Small intestine (tissue), 7 donors: Measurements from ENCODE around the gene COL4A2. TPM values are rescaled to one million over a fixed set of nuclear protein-coding genes. Genes with fewer than 3 reads are reported as not detected.
A peak's percentile ranks its signal among the peaks of the same experiment; 100 is the strongest.

ENCODE experiments used
- DNase-seq, 2 donors: peaks; one replicate each; pipeline versions ENCODE4 v3.0.0 to v3.0.0-alpha.2; 2013
- FAIRE-seq: peaks from 2 replicates; lab custom pipeline; 2012; peaks lifted over from hg19 to GRCh38; lab: Jason Lieb, UNC
- H3K27ac ChIP-seq, 3 donors: one replicate each; pipeline ENCODE4 v1.5.1; 2013; ENCODE audit warnings: low read length in 2 of 3, mild to moderate bottlenecking in 2 of 3, control low read depth in 1 of 3, inconsistent platforms in 1 of 3, low read depth in 1 of 3, moderate library complexity in 1 of 3
- H3K27me3 ChIP-seq, 3 donors: one replicate each; pipeline ENCODE4 v1.6.1; 2013; ENCODE audit warnings: low read length in 3 of 3, inconsistent platforms in 1 of 3; ENCODE audit not compliant: control insufficient read depth in 3 of 3, insufficient read depth in 3 of 3
- H3K36me3 ChIP-seq, 3 donors: one replicate each; pipeline ENCODE4 v1.6.1; 2013; ENCODE audit warnings: low read length in 3 of 3, inconsistent platforms in 1 of 3, low read depth in 1 of 3, mild to moderate bottlenecking in 1 of 3, moderate library complexity in 1 of 3; ENCODE audit not compliant: control insufficient read depth in 3 of 3, insufficient read depth in 2 of 3
- H3K4me1 ChIP-seq, 3 donors: one replicate each; pipeline ENCODE4 v1.6.1; 2013; ENCODE audit warnings: low read length in 2 of 3, inconsistent platforms in 1 of 3, low read depth in 1 of 3, mild to moderate bottlenecking in 1 of 3, moderate library complexity in 1 of 3; ENCODE audit not compliant: control insufficient read depth in 3 of 3, insufficient read depth in 2 of 3
- H3K4me3 ChIP-seq, 3 donors: one replicate each; pipeline ENCODE4 v1.5.1; 2013; ENCODE audit warnings: low read length in 3 of 3, control low read depth in 1 of 3, inconsistent platforms in 1 of 3, low read depth in 1 of 3, mild to moderate bottlenecking in 1 of 3, moderate library complexity in 1 of 3
- H3K9me3 ChIP-seq, 2 donors: one replicate each; pipeline ENCODE4 v1.6.1; 2013; ENCODE audit warnings: low read depth in 1 of 2, low read length in 1 of 2; ENCODE audit not compliant: control insufficient read depth in 2 of 2, insufficient read depth in 1 of 2
- WGBS, 3 donors: extraction: QIAGEN DNeasy Blood & Tissue Kit; methylation state at CpG; one replicate each; pipeline ENCODE4 v1.1.7; 2013; 5-methylcytosine and 5-hydroxymethylcytosine counted together
- polyA plus RNA-seq, 4 donors: library from polyadenylated mRNA; stranded (reverse) in 3 of 4; unstranded in 1 of 4; fragments of 200-250 nt in 3 of 4; fragments of 120-200 nt in 1 of 4; gene quantifications; one replicate each; pipeline versions ENCODE4 v1.2.1 to v1.2.3, GENCODE V29; 2013
- donor health status: healthy with polysubstance abuse.
- donor health status: control.
- donor health status: control.
- donor health status: Bipolar disorder and iron deficiency.
- donor health status: healthy.

The COL4A2 gene
- polyA plus RNA-seq, 4 donors: 42.3 to 120 (median 64.6) TPM

GRCh38 chr13:110552767-110553166 is 245.7 kb downstream of the COL4A2 start:
- no peak for FAIRE-seq
- no peak for DNase-seq
- Histone ChIP-seq H3K4me1 (peaks cover 3 to 34% (median 6%) of the 10 kb centered on the region in 3 donors), H3K27ac (no peak overlapping the region), H3K9me3 (peaks cover 0 to 4% of the 10 kb centered on the region in 2 donors), H3K27me3 (no peaks in the 10 kb centered on the region), H3K4me3 (no peak overlapping the region), H3K36me3 (peaks cover 0 to 51% (median 4%) of the 10 kb centered on the region in 3 donors)
- WGBS, 3 donors: 93 to 96% (median 94%) methylated on average over 9 of the region's 9 CpGs

GRCh38 chr13:110553417-110553816 is 246.3 kb downstream of the COL4A2 start:
- H3K27ac ChIP-seq: no peak overlapping the region
- H3K36me3 ChIP-seq: peaks cover 0 to 55% (median 4%) of the 10 kb centered on the region in 3 donors
- FAIRE-seq: no peak
- H3K9me3 ChIP-seq: peaks cover 0 to 4% of the 10 kb centered on the region in 2 donors
- WGBS, 3 donors: 70 to 74% (median 73%) methylated on average over 4 of the region's 4 CpGs
- no peak overlapping the region for H3K4me3 ChIP-seq
- no peak for DNase-seq
- H3K4me1 ChIP-seq: peaks cover 3 to 34% (median 6%) of the 10 kb centered on the region in 3 donors
- no peaks in the 10 kb centered on the region for H3K27me3 ChIP-seq

GRCh38 chr13:110554227-110554836 is 247.2 kb downstream of the COL4A2 start:
- Histone ChIP-seq H3K27me3 (no peaks in the 10 kb centered on the region), H3K4me1 (peaks cover 3 to 35% (median 9%) of the 10 kb centered on the region in 3 donors), H3K27ac (no peak overlapping the region), H3K4me3 (no peak overlapping the region), H3K9me3 (peaks cover 0 to 4% of the 10 kb centered on the region in 2 donors), H3K36me3 (peaks cover 0 to 54% (median 4%) of the 10 kb centered on the region in 3 donors)
- FAIRE-seq: no peak
- 54 to 77% (median 77%) methylated on average over 8 of the region's 8 CpGs for WGBS, 3 donors
- no peak for DNase-seq

GRCh38 chr13:110554946-110555345 is 247.9 kb downstream of the COL4A2 start:
- Histone ChIP-seq H3K36me3 (peaks cover 0 to 52% (median 4%) of the 10 kb centered on the region in 3 donors), H3K4me3 (no peak overlapping the region), H3K27me3 (no peaks in the 10 kb centered on the region), H3K9me3 (peaks cover 0 to 4% of the 10 kb centered on the region in 2 donors), H3K27ac (peak overlapping the region in 2 of 3 donors; percentile 74 to 86), H3K4me1 (peaks cover 3 to 37% (median 9%) of the 10 kb centered on the region in 3 donors)
- DNase-seq (no peak), FAIRE-seq (no peak)
- WGBS, 3 donors: 77 to 87% (median 77%) methylated on average over 15 of the region's 16 CpGs

GRCh38 chr13:110555601-110556223 is 248.6 kb downstream of the COL4A2 start:
- 36 to 69% (median 57%) methylated on average over 16 of the region's 16 CpGs for WGBS, 3 donors
- peaks cover 3 to 37% (median 9%) of the 10 kb centered on the region in 3 donors for H3K4me1 ChIP-seq
- H3K9me3 ChIP-seq: peaks cover 0 to 4% of the 10 kb centered on the region in 2 donors
- peaks cover 0 to 48% (median 4%) of the 10 kb centered on the region in 3 donors for H3K36me3 ChIP-seq
- no peaks in the 10 kb centered on the region for H3K27me3 ChIP-seq
- FAIRE-seq (no peak), DNase-seq (peak; percentile 67 to 72)
- H3K4me3 ChIP-seq: no peak overlapping the region
- H3K27ac ChIP-seq: peak overlapping the region; percentile 37 to 86 (median 74)

- Histone ChIP-seq H3K27ac (peak overlapping the region; percentile 37 to 86 (median 74)), H3K27me3 (no peaks in the 10 kb centered on the region), H3K36me3 (peaks cover 0 to 48% (median 4%) of the 10 kb centered on the region in 3 donors), H3K9me3 (peaks cover 0 to 4% of the 10 kb centered on the region in 2 donors), H3K4me3 (no peak overlapping the region), H3K4me1 (peaks cover 3 to 35% (median 9%) of the 10 kb centered on the region in 3 donors)
- DNase-seq (peak; percentile 44 to 61), FAIRE-seq (no peak)
- WGBS, 3 donors: 17 to 60% (median 21%) methylated on average over 1 of the region's 1 CpG
Measured at GRCh38 chr13:110556224-110556606, 249.1 kb downstream of the COL4A2 start.

- Histone ChIP-seq H3K36me3 (peaks cover 0 to 48% (median 4%) of the 10 kb centered on the region in 3 donors), H3K27me3 (no peaks in the 10 kb centered on the region), H3K9me3 (peaks cover 0 to 4% of the 10 kb centered on the region in 2 donors), H3K27ac (peak overlapping the region in 1 of 3 donors; percentile 74), H3K4me1 (peaks cover 3 to 32% (median 9%) of the 10 kb centered on the region in 3 donors), H3K4me3 (no peak overlapping the region)
- FAIRE-seq: no peak
- 79 to 86% (median 85%) methylated on average over 5 of the region's 5 CpGs for WGBS, 3 donors
- no peak for DNase-seq
Measured at GRCh38 chr13:110557082-110557481, 250.0 kb downstream of the COL4A2 start.

- Histone ChIP-seq H3K27ac (no peak overlapping the region), H3K9me3 (peaks cover 0 to 4% of the 10 kb centered on the region in 2 donors), H3K36me3 (peaks cover 0 to 49% (median 4%) of the 10 kb centered on the region in 3 donors), H3K4me1 (peaks cover 3 to 38% (median 9%) of the 10 kb centered on the region in 3 donors), H3K4me3 (no peak overlapping the region), H3K27me3 (no peaks in the 10 kb centered on the region)
- FAIRE-seq: no peak
- WGBS, 3 donors: 83 to 91% (median 90%) methylated on average over 23 of the region's 23 CpGs
- no peak for DNase-seq
Measured at GRCh38 chr13:110557610-110558305, 250.7 kb downstream of the COL4A2 start.
